ENCODE data around the gene SGCG.
"Not testable (repeated sequence)": the region's sequence is repeated elsewhere in the genome, so short reads cannot be mapped to it uniquely, and the experiment has no call there.

SGCG gene

GRCh38 chr13:23180711-23181110, at the start of gene SGCG:
Gene SGCG (plus strand): TSS chr13:23180979. CDS start chr13:23203695, 22,716 bp downstream.
- no peak within 1 kb of the TSS for H3K4me3 ChIP-seq (ENCODE audit: low read depth, low read length)
- DNase-seq (ENCODE audit: low read depth), result no peak

DNA sequence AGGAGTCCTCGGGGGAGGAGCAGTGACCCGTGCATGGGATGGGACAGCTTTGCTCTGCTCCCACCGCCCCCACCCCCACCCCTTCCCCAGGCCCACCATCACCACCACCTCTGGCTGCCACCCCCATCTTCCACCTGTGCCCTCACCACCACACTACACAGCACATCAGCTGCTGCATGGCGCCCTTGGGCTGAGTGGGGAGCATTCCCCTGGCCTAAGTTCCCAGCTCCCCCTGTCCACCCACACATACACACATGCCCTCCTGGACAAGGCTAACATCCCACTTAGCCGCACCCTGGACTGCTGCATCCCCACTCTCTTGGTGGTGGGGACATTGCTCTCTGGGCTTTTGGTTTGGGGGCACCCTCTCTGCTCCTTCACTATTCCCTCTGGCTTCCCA, 46.2 kb upstream of the SGCG start:
- DNase-seq (ENCODE audit: low read depth), result no peak
- H3K4me3 ChIP-seq (ENCODE audit: low read depth, low read length), result no peak overlapping the region

GRCh38 chr13:23140492-23140891, 40.3 kb upstream of the SGCG start:
- no peak for DNase-seq (ENCODE audit: low read depth)
- no peak overlapping the region for H3K4me3 ChIP-seq (ENCODE audit: low read depth, low read length)

DNA sequence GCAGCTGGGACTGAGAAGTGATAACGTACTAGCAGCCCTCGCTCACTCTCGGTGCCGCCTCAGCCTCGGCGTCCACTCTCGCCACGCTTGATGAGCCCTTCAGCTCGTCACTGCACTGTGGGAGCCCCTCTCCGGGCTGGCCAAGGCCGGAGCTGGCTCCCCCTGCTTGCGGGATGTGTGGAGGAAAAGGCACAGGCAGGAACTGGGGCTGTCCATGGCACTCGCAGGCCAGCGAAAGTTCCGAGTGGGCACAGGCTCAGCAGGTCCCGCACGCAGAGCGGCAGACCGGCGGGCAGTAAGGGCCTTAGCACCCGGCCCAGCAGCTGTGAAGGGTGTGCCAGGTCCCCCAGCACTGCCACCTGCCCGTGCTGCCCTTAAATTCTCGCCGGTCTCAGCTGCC, 38.8 kb upstream of the SGCG start:
- no peak overlapping the region for H3K4me3 ChIP-seq (ENCODE audit: low read depth, low read length)
- no peak for DNase-seq (ENCODE audit: low read depth)

- not testable (repeated sequence) for DNase-seq (ENCODE audit: low read depth); H3K4me3 ChIP-seq (ENCODE audit: low read depth, low read length)
Measured at GRCh38 chr13:23142607-23143006, 38.2 kb upstream of the SGCG start.

DNA sequence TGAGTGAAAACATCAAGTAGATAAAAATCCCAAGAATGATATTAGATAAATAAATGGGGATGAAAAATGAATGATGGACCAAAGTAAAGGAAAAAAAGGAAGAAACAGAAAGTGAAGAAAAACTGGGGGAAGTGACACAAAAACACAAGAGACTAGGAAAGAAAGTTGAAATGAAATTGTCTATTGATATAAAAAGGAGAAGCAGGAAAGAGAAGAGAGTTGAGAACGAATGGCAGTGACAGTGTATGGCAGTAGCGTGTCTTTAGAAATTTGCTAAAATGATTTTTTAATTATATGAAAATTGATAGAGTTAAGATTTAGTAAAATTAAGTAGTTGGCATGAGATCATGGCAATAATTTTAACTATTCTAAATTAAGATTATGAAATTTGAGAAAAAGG, 36.3 kb upstream of the SGCG start:
- no peak overlapping the region for H3K4me3 ChIP-seq (ENCODE audit: low read depth, low read length)
- DNase-seq (ENCODE audit: low read depth), result no peak

- no peak overlapping the region for H3K4me3 ChIP-seq (ENCODE audit: low read depth, low read length)
- no peak for DNase-seq (ENCODE audit: low read depth)
Measured at GRCh38 chr13:23146006-23146405, 34.8 kb upstream of the SGCG start.

DNA sequence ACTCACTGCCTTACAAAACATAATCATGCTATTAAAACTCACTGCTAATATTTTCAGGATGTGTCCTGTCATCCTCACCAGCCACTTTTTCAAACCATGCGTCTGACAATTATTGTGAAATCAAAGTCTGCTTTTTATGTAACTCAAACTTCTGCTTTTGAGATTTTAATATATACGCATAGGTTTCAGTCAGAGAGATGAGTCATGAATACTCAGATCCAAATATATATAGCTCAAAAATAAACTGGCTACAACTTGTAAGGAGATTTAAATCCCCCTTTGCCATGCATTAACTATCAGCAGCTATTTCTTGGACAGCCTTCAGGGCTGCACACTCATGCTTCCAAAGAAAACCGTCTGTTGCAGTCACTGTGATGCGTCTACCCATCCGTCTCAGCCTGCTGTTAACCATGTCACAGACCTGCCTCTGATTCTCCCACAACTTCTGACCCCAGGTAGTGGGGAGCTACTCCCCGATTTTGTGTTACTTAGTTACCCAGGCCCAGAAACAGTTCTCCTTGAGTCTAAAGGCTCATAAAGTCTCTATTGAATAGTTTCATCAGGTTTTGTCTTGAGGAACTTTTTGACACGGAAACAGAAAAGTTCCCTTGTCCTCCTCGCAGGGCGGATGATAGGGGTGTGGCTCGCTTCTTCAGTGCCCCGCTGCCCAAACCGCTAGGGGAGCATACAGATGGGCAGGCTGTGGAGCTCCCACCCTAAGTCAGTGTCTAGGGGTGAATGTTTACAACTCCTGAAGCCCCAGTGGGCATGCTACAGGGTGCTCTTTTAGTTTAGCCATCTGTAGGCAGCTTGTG, 33.8 kb upstream of the SGCG start:
- no peak for DNase-seq (ENCODE audit: low read depth)
- no peak overlapping the region for H3K4me3 ChIP-seq (ENCODE audit: low read depth, low read length)

DNA sequence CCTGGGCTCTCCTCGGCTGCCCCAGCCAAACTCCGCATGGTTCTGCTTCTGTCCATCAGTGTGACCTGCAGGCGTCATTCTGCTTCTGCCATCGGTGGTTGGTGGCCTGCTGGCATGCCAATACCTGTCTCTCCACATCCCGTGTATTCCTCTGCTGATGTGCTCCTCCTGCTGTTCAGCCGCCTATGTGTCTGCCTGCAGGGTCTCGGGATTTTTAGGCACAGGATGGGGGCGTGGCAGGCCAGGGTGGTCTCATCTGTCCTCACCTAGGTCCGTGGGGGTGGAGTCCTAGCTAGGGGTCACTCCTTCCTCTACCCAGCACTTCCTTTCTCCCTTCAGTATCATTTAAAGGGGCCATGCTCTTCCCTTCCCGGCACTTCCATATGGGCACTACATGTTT, 33.0 kb upstream of the SGCG start:
- no peak overlapping the region for H3K4me3 ChIP-seq (ENCODE audit: low read depth, low read length)
- DNase-seq (ENCODE audit: low read depth), result no peak

GRCh38 chr13:23157781-23158180, 23.0 kb upstream of the SGCG start:
- no peak overlapping the region for H3K4me3 ChIP-seq (ENCODE audit: low read depth, low read length)
- DNase-seq (ENCODE audit: low read depth), result no peak

DNA sequence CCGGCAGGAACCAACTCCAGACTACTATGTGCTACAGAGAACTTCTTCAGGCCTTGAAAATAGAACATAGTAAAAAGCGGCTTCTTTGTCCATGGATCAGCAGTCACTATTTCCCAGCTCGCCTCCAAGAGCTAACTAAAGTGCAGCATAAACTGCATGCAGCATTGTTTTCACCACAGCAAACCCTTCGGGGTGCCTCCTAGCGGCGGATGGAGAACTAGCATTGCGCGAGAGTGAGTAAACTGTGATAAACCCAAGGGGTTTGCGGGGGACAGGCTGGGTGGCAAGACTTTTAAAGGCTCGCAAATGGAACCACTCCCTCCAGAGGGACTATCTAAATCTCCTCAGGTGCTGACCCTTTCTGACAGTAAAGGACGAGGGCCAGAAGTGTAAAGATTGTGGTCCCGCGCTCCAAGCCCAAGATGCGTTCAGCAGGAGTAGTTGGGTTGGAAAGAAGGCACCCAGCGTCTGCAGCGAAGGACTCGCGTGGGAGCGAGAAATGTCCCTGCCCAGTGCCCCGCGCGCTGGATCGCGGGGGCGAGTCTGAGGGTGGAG, 21.5 kb upstream of the SGCG start:
- no peak for DNase-seq (ENCODE audit: low read depth)
- peak overlapping the region; percentile 48 for H3K4me3 ChIP-seq (ENCODE audit: low read depth, low read length)

DNA sequence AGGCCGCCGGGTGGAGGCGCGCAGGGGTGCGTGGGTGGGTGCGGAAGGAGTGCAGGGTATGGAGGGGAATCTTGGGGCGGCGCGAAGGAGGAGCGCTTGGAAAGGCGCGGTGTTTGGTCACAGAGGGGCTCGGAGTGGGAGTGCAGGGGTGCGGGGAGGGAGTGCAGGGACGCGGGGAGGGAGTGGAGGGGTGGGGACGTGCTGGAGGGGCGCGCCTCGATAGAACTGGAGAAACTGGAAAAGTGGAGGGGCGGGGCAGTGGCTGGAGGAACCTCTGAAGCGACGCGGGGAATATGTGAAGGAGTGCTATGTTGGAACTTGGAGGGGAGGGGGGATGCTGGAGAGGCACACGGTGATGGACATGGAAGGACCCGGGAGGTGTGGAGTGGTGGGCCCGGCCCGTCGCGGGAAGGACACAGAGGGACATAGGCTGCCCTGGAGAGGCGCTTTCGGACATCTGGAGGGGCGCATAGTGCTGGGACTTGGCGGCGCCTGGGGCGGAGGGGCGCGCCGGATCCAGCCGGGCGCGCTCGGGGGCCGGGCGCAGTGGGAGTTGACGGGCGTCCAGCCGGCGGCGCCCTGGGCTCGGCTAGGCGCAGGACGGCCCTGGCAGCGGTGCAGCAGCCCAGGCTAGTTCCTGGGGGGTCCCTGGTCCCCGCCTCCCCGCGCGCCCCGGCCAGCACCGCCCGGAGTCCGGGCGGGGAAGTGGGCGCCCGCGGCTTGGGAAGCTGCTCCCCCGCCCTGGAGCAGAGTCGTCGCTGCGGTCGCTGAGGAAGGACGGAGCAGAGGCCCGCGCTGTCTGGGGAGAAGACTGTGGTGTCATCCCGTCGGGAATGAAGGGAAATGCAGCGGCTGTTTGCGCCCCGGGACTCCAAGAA, 20.8 kb upstream of the SGCG start:
- no peak for DNase-seq (ENCODE audit: low read depth)
- peak overlapping the region; percentile 48 for H3K4me3 ChIP-seq (ENCODE audit: low read depth, low read length)

- H3K4me3 ChIP-seq (ENCODE audit: low read depth, low read length), result peak overlapping the region; percentile 48
- no peak for DNase-seq (ENCODE audit: low read depth)
Measured at GRCh38 chr13:23160638-23161480, 19.9 kb upstream of the SGCG start.

DNA sequence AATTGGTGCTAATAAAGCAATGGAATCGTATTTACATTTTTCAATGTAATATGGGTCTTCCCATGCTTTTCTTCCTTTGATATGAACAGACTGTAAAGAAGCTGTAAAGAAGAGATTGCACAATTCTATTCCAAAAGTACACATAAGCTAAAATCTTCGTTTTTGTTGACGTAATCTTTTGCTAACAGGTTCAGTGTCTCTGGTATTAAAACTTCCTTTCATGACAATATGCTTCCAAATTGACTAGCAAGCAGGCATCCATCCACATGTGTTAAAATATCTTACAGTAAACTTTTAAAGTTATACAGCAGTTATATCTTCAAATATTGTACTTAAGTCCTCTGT, 19.3 kb upstream of the SGCG start:
- no peak overlapping the region for H3K4me3 ChIP-seq (ENCODE audit: low read depth, low read length)
- DNase-seq (ENCODE audit: low read depth), result no peak

DNA sequence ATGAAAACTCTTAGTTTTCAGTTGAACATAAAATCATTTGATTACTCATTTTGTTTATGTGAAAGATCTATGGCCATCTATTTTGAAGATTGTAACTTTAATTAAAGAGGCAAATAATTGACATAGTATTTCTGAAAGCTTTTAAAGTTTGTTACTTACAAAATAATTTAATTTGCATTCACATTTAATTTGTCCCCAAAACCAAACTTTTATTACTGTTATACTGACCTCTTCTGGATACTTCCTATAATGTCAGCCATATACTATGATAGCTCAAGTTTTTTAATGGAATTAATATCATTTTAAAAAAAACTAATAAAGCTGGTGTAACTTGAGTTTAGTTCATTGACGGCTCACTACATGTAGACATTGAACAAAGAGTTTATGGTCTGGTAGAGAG, 4.9 kb upstream of the SGCG start:
- H3K4me3 ChIP-seq (ENCODE audit: low read depth, low read length), result no peak overlapping the region
- no peak for DNase-seq (ENCODE audit: low read depth)

- DNase-seq (ENCODE audit: low read depth), result no peak
- no peak overlapping the region for H3K4me3 ChIP-seq (ENCODE audit: low read depth, low read length)
Measured at GRCh38 chr13:23182142-23182541, 1.4 kb downstream of the SGCG start.

DNA sequence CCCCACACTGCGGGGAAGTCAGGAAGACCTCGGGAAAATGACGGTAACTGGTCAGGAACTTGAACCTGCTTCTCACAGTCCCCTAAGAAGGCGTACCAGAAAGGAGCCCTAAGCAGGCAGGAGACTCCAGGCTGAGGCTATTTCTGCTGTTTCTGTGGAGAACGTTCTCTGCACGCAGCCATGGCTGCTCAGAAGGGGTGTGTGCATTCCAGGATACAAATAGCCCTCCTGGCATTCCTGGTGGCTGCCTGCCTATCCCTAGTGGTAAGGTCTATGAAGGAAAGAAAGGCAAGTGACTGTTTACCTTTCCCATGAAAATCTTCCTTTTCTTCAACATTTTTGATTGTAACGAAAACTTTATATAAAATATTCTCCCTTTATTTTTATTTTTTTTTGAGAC, 2.5 kb downstream of the SGCG start:
- no peak for DNase-seq (ENCODE audit: low read depth)
- H3K4me3 ChIP-seq (ENCODE audit: low read depth, low read length), result no peak overlapping the region

GRCh38 chr13:23185542-23185941, 4.8 kb downstream of the SGCG start:
- H3K4me3 ChIP-seq (ENCODE audit: low read depth, low read length), result no peak overlapping the region
- DNase-seq (ENCODE audit: low read depth), result no peak

- no peak overlapping the region for H3K4me3 ChIP-seq (ENCODE audit: low read depth, low read length)
- DNase-seq (ENCODE audit: low read depth), result no peak
Measured at GRCh38 chr13:23201870-23202269, 21.1 kb downstream of the SGCG start.

- DNase-seq (ENCODE audit: low read depth), result no peak
- no peak overlapping the region for H3K4me3 ChIP-seq (ENCODE audit: low read depth, low read length)
Measured at GRCh38 chr13:23202383-23202782, 21.6 kb downstream of the SGCG start.

Measured in skeletal muscle cell (primary cell).